HepG2 (cell line): Measurements from ENCODE around the gene STIP1. TPM values are rescaled to one million over a fixed set of nuclear protein-coding genes. Genes with fewer than 3 reads are reported as not detected.

Experiments
- AHR ChIP-seq: IDR thresholded peaks from 2 replicates; pipeline ENCODE4 v1.6.1; 2018; ENCODE audit warnings: missing genetic modification reagents, missing compliant biosample characterization
- CC2D1A ChIP-seq: sonication (generic); formaldehyde crosslinking; IDR thresholded peaks from 2 replicates; pipeline ENCODE4 v1.8.1; 2023; ENCODE audit warnings: mild to moderate bottlenecking, missing genetic modification reagents
- CSRNP1 ChIP-seq: sonication (generic); formaldehyde crosslinking; IDR thresholded peaks from 2 replicates; pipeline ENCODE4 v1.8.1; 2023; ENCODE audit warnings: mild to moderate bottlenecking, missing genetic modification reagents
- FOXM1 ChIP-seq: sonication (generic); formaldehyde crosslinking; IDR thresholded peaks from 2 replicates; pipeline ENCODE4 v1.5.0; 2020; ENCODE audit warnings: missing genetic modification reagents
- HMG20B ChIP-seq: conservative IDR thresholded peaks from 2 replicates; pipeline ENCODE4 v1.6.1; 2016; ENCODE audit warnings: missing genetic modification reagents, missing compliant biosample characterization
- HNRNPUL1 ChIP-seq: fragments of 200-400 bp; formaldehyde crosslinking; IDR thresholded peaks from 2 replicates; pipeline ENCODE4 v1.6.1; 2017; ENCODE audit warnings: low read depth, mild to moderate bottlenecking, low read length, moderate library complexity
- IKZF5 ChIP-seq: IDR thresholded peaks from 2 replicates; pipeline ENCODE4 v1.6.1; 2018; ENCODE audit warnings: missing genetic modification reagents, mild to moderate bottlenecking, missing compliant biosample characterization
- POGK ChIP-seq: sonication (generic); formaldehyde crosslinking; conservative IDR thresholded peaks from 2 replicates; pipeline ENCODE4 v1.8.0; 2022; ENCODE audit warnings: mild to moderate bottlenecking, moderate library complexity, missing genetic modification reagents
- RBFOX2 ChIP-seq: fragments of 200-400 bp; formaldehyde crosslinking; IDR thresholded peaks from 2 replicates; pipeline ENCODE4 v1.6.1; 2017; ENCODE audit warnings: low read depth, mild to moderate bottlenecking, low read length
- SP2 ChIP-seq: sonication (generic); formaldehyde crosslinking; IDR thresholded peaks from 2 replicates; pipeline ENCODE4 v1.5.1; 2020; ENCODE audit warnings: mild to moderate bottlenecking, missing genetic modification reagents
- ZBED4 ChIP-seq: sonication (generic); formaldehyde crosslinking; IDR thresholded peaks from 2 replicates; pipeline ENCODE4 v1.4.0; 2020; ENCODE audit warnings: missing genetic modification reagents, borderline replicate concordance
- ZFP91 ChIP-seq: sonication (generic); formaldehyde crosslinking; IDR thresholded peaks from 2 replicates; pipeline ENCODE4 v1.9.0; 2022; ENCODE audit warnings: missing genetic modification reagents, mild to moderate bottlenecking, borderline replicate concordance
- ZKSCAN1 ChIP-seq: fragments of 150-350 bp; IDR thresholded peaks from 2 replicates; pipeline ENCODE4 v1.6.1; 2014; ENCODE audit warnings: low read length
- ZNF761 ChIP-seq: sonication (generic); formaldehyde crosslinking; conservative IDR thresholded peaks from 2 replicates; pipeline ENCODE4 v1.4.0; 2020; ENCODE audit warnings: mild to moderate bottlenecking, missing genetic modification reagents
- ZNF841 ChIP-seq: sonication (generic); formaldehyde crosslinking; IDR thresholded peaks from 2 replicates; pipeline ENCODE4 v1.8.1; 2023; ENCODE audit warnings: missing genetic modification reagents, borderline replicate concordance
- ZSCAN9 ChIP-seq: IDR thresholded peaks from 2 replicates; pipeline ENCODE4 v1.6.1; 2016; ENCODE audit warnings: borderline replicate concordance
- polyA plus RNA-seq, 8 experiments: library from polyadenylated mRNA; depleted of rRNA in 3 of 8; stranded (reverse) in 7 of 8; unstranded in 1 of 8; fragments of >200 nt; fragmentation: Illumina TruSeq in 4 of 8; extraction: Trizol in 4 of 8; gene quantifications; 2 replicates each; pipeline versions ENCODE4 v1.2.1 to v1.2.3, GENCODE V29; 2011 to 2016; ENCODE audit warnings: low read depth in 4 of 8, missing spikeins in 1 of 8, mixed read lengths in 1 of 8; ENCODE audit not compliant: insufficient read depth in 1 of 8
- total RNA-seq, 5 experiments: library from RNA; depleted of rRNA; stranded (reverse); fragments of >200 nt; fragmentation: Illumina TruSeq; extraction: Trizol; gene quantifications; 2 replicates each; pipeline ENCODE4 v1.2.3, GENCODE V29; 2016; ENCODE audit warnings: low read depth in 1 of 5
- TF ChIP-seq, protein P1 (sequence below): sonication (generic); formaldehyde crosslinking; IDR thresholded peaks from 2 replicates; pipeline ENCODE4 v1.8.0; 2022; ENCODE audit warnings: mild to moderate bottlenecking, missing genetic modification reagents, borderline replicate concordance

Gene STIP1
- total and polyA plus RNA-seq, 2 of the 13 experiments (the other 11 are each of a cell fraction or from before 2014, with no cell fraction given), result 81.1 to 217 TPM

DNA sequence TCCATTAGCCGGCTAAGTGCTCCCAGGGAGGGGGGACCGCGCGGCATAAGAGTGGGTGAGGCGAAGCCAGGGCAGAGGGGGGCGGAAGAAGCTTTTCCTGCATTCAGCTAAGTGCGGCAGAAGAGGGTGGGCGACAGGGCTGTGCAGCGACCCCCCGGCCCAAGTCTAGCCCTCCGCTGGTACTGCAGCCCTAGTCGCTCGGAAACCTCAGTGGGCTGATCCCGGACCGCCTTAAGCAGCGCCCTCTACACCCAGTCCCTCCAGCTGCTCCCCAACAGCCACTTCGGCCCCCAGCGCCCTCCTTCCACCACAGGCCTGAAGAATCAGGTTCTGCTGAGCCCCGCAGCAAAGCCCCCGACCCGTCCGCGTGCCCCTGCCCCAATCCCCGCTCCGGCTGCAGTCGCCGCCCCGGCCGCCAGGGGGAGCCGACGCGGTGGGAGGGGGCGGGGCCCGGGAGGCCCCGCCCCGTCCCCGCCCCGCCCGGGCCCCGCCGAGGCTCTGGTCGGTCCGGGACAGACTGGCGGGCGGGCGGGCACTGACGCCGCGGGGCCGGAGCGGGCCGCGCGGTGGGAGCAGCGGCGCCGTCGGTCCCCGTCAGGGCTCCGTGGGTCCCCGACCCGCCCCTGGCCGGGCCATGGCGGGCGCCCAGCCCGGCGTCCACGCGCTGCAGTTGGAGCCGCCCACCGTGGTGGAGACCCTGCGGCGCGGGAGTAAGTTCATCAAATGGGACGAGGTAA lies 65.2 kb downstream of the STIP1 start, which contains the start of gene PLCB3 (continued):
- TF ChIP-seq CSRNP1 (CRISPR knock-in tag) (no peak), IKZF5 (0 out of 2 replicates have a peak, but pooled peaks have one; percentile 44), ZNF841 (CRISPR knock-in tag) (no peak), HMG20B (no peak), ZNF761 (no peak), HNRNPUL1 (no peak), ZSCAN9 (no peak), AHR (CRISPR knock-in tag) (no peak), RBFOX2 (peak; percentile 60), FOXM1 (no peak), ZFP91 (peak; percentile 29; the same call in 1 of the 2 replicates), CC2D1A (CRISPR knock-in tag) (no peak), SP2 (CRISPR knock-in tag) (0 out of 2 replicates have a peak, but pooled peaks have one; percentile 38), POGK (no peak), ZBED4 (0 out of 2 replicates have a peak, but pooled peaks have one; percentile 26), ZKSCAN1 (no peak)
- TF ChIP-seq, protein P1, sequence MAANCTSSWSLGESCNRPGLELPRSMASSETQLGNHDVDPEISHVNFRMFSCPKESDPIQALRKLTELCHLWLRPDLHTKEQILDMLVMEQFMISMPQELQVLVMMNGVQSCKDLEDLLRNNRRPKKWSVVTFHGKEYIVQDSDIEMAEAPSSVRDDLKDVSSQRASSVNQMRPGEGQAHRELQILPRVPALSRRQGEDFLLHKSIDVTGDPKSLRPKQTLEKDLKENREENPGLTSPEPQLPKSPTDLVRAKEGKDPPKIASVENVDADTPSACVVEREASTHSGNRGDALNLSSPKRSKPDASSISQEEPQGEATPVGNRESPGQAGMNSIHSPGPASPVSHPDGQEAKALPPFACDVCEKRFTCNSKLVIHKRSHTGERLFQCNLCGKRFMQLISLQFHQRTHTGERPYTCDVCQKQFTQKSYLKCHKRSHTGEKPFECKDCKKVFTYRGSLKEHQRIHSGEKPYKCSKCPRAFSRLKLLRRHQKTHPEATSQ, result no peak
